CD4-positive, alpha-beta T cell treated with Interleukin-4 for 1 hour (primary cell): Measurements from ENCODE around the gene ZMPSTE24.
"Not testable (repeated sequence)": the region's sequence is repeated elsewhere in the genome, so short reads cannot be mapped to it uniquely, and the experiment has no call there.

Experiments used
- DNase-seq, 2 donors: peaks; one replicate each; pipeline ENCODE4 v3.0.0-alpha.2; 2020 to 2022

The ZMPSTE24 gene

GRCh38 chr1:40332695-40333094, 74.7 kb downstream of the ZMPSTE24 start:
- DNase-seq = no peak

- no peak for DNase-seq
Observed at GRCh38 chr1:40337443-40337842, 79.4 kb downstream of the ZMPSTE24 start.

GRCh38 chr1:40338745-40339419, 80.8 kb downstream of the ZMPSTE24 start:
- peak; percentile 93 for DNase-seq

GRCh38 chr1:40339420-40340323, 81.6 kb downstream of the ZMPSTE24 start:
- no peak for DNase-seq

- peak in 1 of 2 donors; percentile 22 for DNase-seq
Observed at GRCh38 chr1:40341491-40342380, 83.7 kb downstream of the ZMPSTE24 start.

GRCh38 chr1:40342381-40342717, 84.3 kb downstream of the ZMPSTE24 start:
- DNase-seq = not testable (repeated sequence)
